GM20000 (cell line): ENCODE data around the gene DAAM2.

ENCODE experiments used
- DNase-seq: peaks from one replicate; pipeline ENCODE4 v3.0.0; 2012; ENCODE audit warnings: low spot score
- TF ChIP-seq, protein P1 (sequence below): IDR thresholded peaks from 2 replicates; pipeline ENCODE4 v1.5.1; 2012; ENCODE audit warnings: mild to moderate bottlenecking, control low read depth; ENCODE audit errors: extremely low read depth, missing control alignments

Gene DAAM2

DNA sequence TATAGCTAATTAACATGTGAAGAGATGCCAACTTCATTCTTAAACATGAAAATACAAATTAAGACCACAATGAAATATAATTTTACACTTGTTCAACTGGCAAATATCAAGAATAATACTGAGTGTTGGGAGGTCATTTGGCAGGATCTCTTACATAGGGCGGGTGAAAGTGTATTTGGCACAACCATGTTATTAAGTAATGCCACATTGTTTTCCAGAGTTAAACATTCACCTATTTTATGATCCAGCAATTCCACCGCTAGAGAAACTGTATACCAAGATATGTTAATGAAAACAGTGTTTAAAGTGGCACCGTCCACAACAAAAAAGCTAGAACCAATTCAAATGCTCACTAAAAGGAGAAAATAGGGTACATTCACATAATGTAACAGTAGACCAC, 128.0 kb downstream of the DAAM2 start:
- TF ChIP-seq, protein P1, sequence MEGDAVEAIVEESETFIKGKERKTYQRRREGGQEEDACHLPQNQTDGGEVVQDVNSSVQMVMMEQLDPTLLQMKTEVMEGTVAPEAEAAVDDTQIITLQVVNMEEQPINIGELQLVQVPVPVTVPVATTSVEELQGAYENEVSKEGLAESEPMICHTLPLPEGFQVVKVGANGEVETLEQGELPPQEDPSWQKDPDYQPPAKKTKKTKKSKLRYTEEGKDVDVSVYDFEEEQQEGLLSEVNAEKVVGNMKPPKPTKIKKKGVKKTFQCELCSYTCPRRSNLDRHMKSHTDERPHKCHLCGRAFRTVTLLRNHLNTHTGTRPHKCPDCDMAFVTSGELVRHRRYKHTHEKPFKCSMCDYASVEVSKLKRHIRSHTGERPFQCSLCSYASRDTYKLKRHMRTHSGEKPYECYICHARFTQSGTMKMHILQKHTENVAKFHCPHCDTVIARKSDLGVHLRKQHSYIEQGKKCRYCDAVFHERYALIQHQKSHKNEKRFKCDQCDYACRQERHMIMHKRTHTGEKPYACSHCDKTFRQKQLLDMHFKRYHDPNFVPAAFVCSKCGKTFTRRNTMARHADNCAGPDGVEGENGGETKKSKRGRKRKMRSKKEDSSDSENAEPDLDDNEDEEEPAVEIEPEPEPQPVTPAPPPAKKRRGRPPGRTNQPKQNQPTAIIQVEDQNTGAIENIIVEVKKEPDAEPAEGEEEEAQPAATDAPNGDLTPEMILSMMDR, result no peak
- DNase-seq, result no peak

DNA sequence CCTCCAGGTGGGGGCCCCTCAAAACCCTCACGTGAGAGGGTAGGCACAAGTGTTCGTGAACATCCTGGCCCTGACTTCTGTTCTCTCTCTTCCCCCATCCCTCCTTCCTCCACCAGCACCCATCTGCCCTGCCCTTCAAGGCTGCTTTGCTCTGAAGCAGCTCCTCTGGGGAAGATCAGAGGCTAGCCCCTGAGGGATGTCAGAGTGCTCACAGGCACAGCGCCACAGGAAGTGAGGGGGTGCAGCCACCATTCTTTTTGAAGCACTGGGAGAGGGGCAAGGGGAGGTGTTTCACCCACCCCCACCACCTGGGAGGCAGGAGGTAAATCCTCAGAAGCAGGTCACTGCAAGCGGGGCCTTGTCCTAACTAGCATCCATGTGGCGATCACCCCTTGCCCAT, 130.6 kb downstream of the DAAM2 start:
- no peak for DNase-seq
- TF ChIP-seq, protein P1, result no peak

DNA sequence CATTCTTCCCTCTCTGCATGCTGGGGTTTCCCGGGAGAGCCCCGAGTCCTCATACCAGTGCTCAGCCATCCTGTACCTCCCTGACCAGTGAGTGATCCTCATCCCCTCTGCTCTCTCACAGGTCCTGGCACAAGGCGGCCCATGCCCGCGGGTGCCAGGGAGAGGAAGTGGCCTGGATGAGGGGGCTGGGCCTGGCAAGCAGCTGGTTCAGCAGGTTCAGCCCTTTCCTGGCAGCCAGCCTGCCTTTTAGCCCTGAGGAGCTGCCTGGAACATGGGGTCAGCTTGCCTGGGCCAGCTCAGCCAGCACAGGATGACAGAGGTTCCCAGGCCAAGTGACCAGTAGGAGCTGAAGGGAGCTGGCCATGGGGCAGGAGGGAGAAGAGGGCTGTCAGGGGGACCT, 131.2 kb downstream of the DAAM2 start:
- TF ChIP-seq, protein P1, result no peak

DNA sequence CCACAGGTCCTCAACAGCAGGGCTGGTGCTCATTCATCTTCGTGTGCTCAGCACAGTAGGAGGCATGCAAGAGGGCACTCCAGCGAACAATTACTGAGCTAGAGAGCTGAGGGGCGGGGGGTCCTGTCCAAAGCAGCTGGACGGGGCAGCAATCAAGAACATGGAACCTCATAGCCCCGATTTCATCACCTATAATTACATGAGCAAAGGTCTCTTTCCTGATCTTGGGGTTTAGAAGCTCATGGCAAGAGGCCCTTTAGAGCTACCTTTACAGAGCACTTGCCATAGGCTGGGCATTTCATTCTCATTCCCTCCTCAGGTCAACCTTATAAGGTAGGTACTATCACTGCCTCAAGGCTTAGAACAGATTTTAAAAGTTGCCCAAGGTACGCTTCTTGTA, 131.7 kb downstream of the DAAM2 start:
- TF ChIP-seq, protein P1, result no peak
- no peak for DNase-seq

More for the DNA sequence above, 131.2 kb downstream of the DAAM2 start:
- no peak for DNase-seq

DNA sequence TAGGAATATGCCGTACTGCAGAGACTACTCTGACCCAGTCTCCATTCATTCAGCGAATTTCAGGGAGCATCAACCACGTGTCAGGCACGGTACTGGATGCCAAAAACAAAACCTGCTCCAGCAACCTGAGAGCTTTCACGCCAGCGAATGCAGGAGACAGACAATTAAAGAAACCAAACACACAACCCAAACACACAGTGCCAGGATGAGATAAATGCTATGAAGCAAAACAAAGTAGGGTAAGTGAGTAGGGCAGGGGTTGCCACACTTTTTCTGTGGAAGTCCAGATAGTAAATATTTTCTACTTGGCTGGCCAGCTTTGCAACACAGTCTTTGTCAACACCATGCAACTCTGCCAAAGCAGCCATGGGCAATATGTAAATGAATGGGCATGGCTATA, 132.1 kb downstream of the DAAM2 start:
- TF ChIP-seq, protein P1, result no peak
- DNase-seq, result no peak

DNA sequence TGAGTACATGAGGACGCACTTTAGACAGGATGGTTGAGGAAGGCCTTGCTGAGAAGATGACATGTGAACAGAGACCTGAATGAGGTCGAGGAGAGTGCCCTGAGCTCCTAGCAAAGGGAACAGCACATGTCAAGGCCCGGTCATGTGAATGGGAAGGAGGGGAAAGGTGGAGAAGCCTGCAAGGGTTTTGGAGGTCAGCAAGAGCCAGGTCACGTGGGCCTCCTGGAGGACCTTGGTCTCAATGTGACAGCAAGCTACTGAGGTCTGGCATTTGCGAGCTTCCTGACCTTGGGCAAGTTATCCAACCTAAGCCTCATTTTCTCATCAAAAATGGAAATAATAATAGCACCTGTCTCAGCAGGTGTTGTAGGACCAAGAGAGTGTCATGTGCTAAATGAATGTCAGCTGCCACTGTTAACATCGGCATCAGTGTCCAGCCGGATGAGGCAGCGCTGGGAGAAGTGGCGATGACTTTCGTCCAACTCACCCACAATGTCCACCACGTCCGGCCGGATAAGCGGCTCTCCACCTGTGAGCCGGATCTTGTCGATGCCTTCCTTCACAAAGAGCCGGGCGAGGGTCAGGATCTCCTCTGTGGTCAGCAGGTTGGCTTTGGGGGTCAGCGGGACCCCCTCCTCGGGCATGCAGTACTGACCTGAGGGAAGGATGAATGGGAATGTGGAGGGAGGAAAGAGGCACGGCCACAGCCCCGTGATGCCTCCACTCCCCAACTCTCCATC, 133.2 kb downstream of the DAAM2 start:
- no peak for DNase-seq
- TF ChIP-seq, protein P1, result no peak

DNA sequence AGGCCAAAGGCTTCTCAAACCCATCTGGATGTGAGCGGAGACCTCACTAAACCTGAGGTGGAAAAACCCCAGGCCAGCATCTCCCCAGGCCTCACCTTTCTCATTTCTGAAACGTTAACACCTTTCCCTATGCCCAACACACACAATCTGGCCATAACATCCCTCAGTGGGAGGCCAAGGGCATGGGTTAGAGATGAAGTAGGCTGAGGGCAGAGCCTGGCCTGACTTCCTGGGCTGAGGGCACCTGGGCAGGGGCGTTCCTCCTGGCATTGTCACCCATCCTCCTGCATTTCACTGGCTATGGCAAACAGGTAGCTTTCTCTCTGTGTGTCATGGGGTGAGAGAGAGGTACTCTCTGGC, 133.7 kb downstream of the DAAM2 start:
- DNase-seq, result no peak
- TF ChIP-seq, protein P1, result no peak
